HepG2 (cell line): Measurements from ENCODE around the gene TRIM5. TPM values are rescaled to one million over a fixed set of nuclear protein-coding genes. Genes with fewer than 3 reads are reported as not detected.

Experiments used
- ATAC-seq: fragments of 200-7000 bp; cut with Tn5 transposase; 3 replicates; pipeline ENCODE4 v1.9.1; 2020; ENCODE audit warnings: mild to moderate bottlenecking, moderate library complexity
- BruUV-seq: library from RNA; stranded (reverse); fragments of 400-500 nt; replicated peaks from 2 replicates; lab custom pipeline; 2021; lab: Mats Ljungman, UMichigan
- CTCF ChIA-PET: fragments of 300-600 bp; formaldehyde crosslinking; extraction: SDS; loops from one replicate; lab custom pipeline; 2021; ENCODE audit warnings: low total read pairs, inconsistent platforms, low intra/inter-chr PET ratio; lab: Yijun Ruan, JAX
- POLR2A ChIA-PET: fragments of 350-600 bp; sonication (Branson Sonifier 250); formaldehyde crosslinking; loops from one replicate; lab custom pipeline; 2020; ENCODE audit warnings: antibody characterized with exemption, inconsistent platforms; lab: Yijun Ruan, JAX
- DNase-seq: peaks from one replicate; pipeline ENCODE4 v3.0.0-alpha.2; 2015; ENCODE audit warnings: low spot score
- FAIRE-seq: peaks from 3 replicates; lab custom pipeline; 2011; peaks lifted over from hg19 to GRCh38; lab: Jason Lieb, UNC
- H2AFZ ChIP-seq: one replicate; pipeline ENCODE4 v1.6.1; 2011; ENCODE audit warnings: low read length, inconsistent platforms
- H3K27ac ChIP-seq: fragments of 300-600 bp; 3 replicates; pipeline ENCODE4 v1.8.0; 2011; ENCODE audit warnings: mixed run types, mild to moderate bottlenecking, mixed read lengths, low read length, inconsistent platforms; ENCODE audit not compliant: insufficient read depth; ENCODE audit errors: extremely low read length
- H3K27me3 ChIP-seq, 2 experiments: fragments of 200-600 bp in 1 of 2; 2 replicates in 1 of 2; 3 replicates in 1 of 2; pipeline versions ENCODE4 v1.6.0 to v1.8.0; 2011; ENCODE audit warnings: low read length in 2 of 2, mild to moderate bottlenecking in 2 of 2, moderate library complexity in 2 of 2, inconsistent platforms in 1 of 2; ENCODE audit not compliant: insufficient read depth in 2 of 2, control insufficient read depth in 1 of 2
- H3K36me3 ChIP-seq, 2 experiments: fragments of 200-600 bp in 1 of 2; replicated peaks in 1 of 2; 2 replicates in 1 of 2; 3 replicates in 1 of 2; pipeline versions ENCODE4 v1.5.1 to v1.8.0; 2011; ENCODE audit warnings: low read length in 2 of 2, inconsistent platforms in 1 of 2; ENCODE audit not compliant: insufficient read depth in 2 of 2, control insufficient read depth in 1 of 2
- H3K4me1 ChIP-seq: 2 replicates; pipeline ENCODE4 v1.5.1; 2012; ENCODE audit warnings: low read length, inconsistent platforms; ENCODE audit not compliant: insufficient read depth
- H3K4me2 ChIP-seq: 2 replicates; pipeline ENCODE4 v1.6.0; 2011; ENCODE audit warnings: low read depth, low read length, inconsistent platforms
- H3K4me3 ChIP-seq, 3 experiments: fragments of 200-600 bp in 1 of 3; sonication (generic), shearing (Covaris generic) in 1 of 3; replicated peaks in 1 of 3; 2 replicates each; pipeline ENCODE4 v1.5.1; 2011 to 2016; ENCODE audit warnings: low read length in 3 of 3, inconsistent platforms in 2 of 3, low read depth in 2 of 3, mild to moderate bottlenecking in 2 of 3, control low read depth in 1 of 3, mixed read lengths in 1 of 3; ENCODE audit not compliant: insufficient read depth in 1 of 3
- H3K79me2 ChIP-seq: one replicate; pipeline ENCODE4 v1.6.1; 2011; ENCODE audit warnings: low read length, inconsistent platforms; ENCODE audit not compliant: insufficient read depth
- H3K9ac ChIP-seq: 2 replicates; pipeline ENCODE4 v1.6.0; 2011; ENCODE audit warnings: mild to moderate bottlenecking, low read depth, low read length, inconsistent platforms; ENCODE audit not compliant: insufficient read depth
- H3K9me3 ChIP-seq: 2 replicates; pipeline ENCODE4 v1.5.1; 2012; ENCODE audit warnings: mild to moderate bottlenecking, low read length
- H4K20me1 ChIP-seq: 2 replicates; pipeline ENCODE4 v1.6.0; 2011; ENCODE audit warnings: inconsistent platforms, mild to moderate bottlenecking, low read length, moderate library complexity; ENCODE audit not compliant: insufficient read depth
- BORCS8-MEF2B ChIP-seq: sonication (generic); formaldehyde crosslinking; IDR thresholded peaks from 2 replicates; pipeline ENCODE4 v1.8.0; 2022; ENCODE audit warnings: mild to moderate bottlenecking, missing genetic modification reagents
- CEBPB ChIP-seq: IDR thresholded peaks from 2 replicates; pipeline ENCODE4 v1.6.1; 2011; ENCODE audit warnings: low read depth, low read length, improper control_type of control experiment, borderline replicate concordance
- E2F2 ChIP-seq: sonication (generic); formaldehyde crosslinking; IDR thresholded peaks from 2 replicates; pipeline ENCODE4 v1.4.0; 2020; ENCODE audit warnings: missing genetic modification reagents, borderline replicate concordance
- ETS1 ChIP-seq: sonication (generic); formaldehyde crosslinking; IDR thresholded peaks from 2 replicates; pipeline ENCODE4 v1.4.0; 2020; ENCODE audit warnings: missing genetic modification reagents
- EZH2 ChIP-seq: conservative IDR thresholded peaks from 2 replicates; pipeline ENCODE4 v1.6.1; 2012; ENCODE audit warnings: mild to moderate bottlenecking, low read depth, low read length, moderate library complexity
- KLF13 ChIP-seq: sonication (generic); formaldehyde crosslinking; IDR thresholded peaks from 2 replicates; pipeline ENCODE4 v1.4.0; 2020; ENCODE audit warnings: mild to moderate bottlenecking, missing genetic modification reagents
- NRL ChIP-seq: sonication (generic); formaldehyde crosslinking; IDR thresholded peaks from 2 replicates; pipeline ENCODE4 v1.5.0; 2020; ENCODE audit warnings: missing genetic modification reagents, mild to moderate bottlenecking, moderate library complexity, borderline replicate concordance
- TEF ChIP-seq: sonication (generic); formaldehyde crosslinking; IDR thresholded peaks from 2 replicates; pipeline ENCODE4 v1.5.0; 2020; ENCODE audit warnings: missing genetic modification reagents
- TRAFD1 ChIP-seq: sonication (generic); formaldehyde crosslinking; IDR thresholded peaks from 2 replicates; pipeline ENCODE4 v1.5.1; 2020; ENCODE audit warnings: missing genetic modification reagents, mild to moderate bottlenecking, borderline replicate concordance
- ZNF292 ChIP-seq: sonication (generic); formaldehyde crosslinking; IDR thresholded peaks from 2 replicates; pipeline ENCODE4 v1.8.1; 2022; ENCODE audit warnings: mild to moderate bottlenecking, low read depth, missing genetic modification reagents, borderline replicate concordance
- ZNF296 ChIP-seq: sonication (generic); formaldehyde crosslinking; conservative IDR thresholded peaks from 2 replicates; pipeline ENCODE4 v1.5.0; 2020; ENCODE audit warnings: mild to moderate bottlenecking, missing genetic modification reagents
- ZNF512 ChIP-seq: sonication (generic); formaldehyde crosslinking; IDR thresholded peaks from 2 replicates; pipeline ENCODE4 v1.4.0; 2020; ENCODE audit warnings: mild to moderate bottlenecking, missing genetic modification reagents
- WGBS: methylation state at CpG from one replicate; pipeline ENCODE4 v1.1.6; 2017; ENCODE audit warnings: low lambda C conversion rate; 5-methylcytosine and 5-hydroxymethylcytosine counted together
- in situ Hi-C: cut with HindIII; loops from 2 replicates; pipeline ENCODE4 v1.10.0; 2017; ENCODE audit warnings: low pct_unique_long_range_greater_than_20kb; ENCODE audit not compliant: extremely low pct_ligation_motif_present
- intact Hi-C: fragments of 100-400 bp; cut with micrococcal nuclease; formaldehyde crosslinking; loops from one replicate; pipeline ENCODE4 v1.10.0; 2022; ENCODE audit not compliant: unreplicated experiment
- polyA plus RNA-seq, 8 experiments: library from polyadenylated mRNA; depleted of rRNA in 3 of 8; stranded (reverse) in 7 of 8; unstranded in 1 of 8; fragments of >200 nt; fragmentation: Illumina TruSeq in 4 of 8; extraction: Trizol in 4 of 8; gene quantifications; 2 replicates each; pipeline versions ENCODE4 v1.2.1 to v1.2.3, GENCODE V29; 2011 to 2016; ENCODE audit warnings: low read depth in 4 of 8, missing spikeins in 1 of 8, mixed read lengths in 1 of 8; ENCODE audit not compliant: insufficient read depth in 1 of 8
- total RNA-seq, 5 experiments: library from RNA; depleted of rRNA; stranded (reverse); fragments of >200 nt; fragmentation: Illumina TruSeq; extraction: Trizol; gene quantifications; 2 replicates each; pipeline ENCODE4 v1.2.3, GENCODE V29; 2016; ENCODE audit warnings: low read depth in 1 of 5

Gene TRIM5
- total and polyA plus RNA-seq, 2 of the 13 experiments (the other 11 are each of a cell fraction or from before 2014, with no cell fraction given) = 7.8 to 13.1 TPM

- DNase-seq = no peak
- intact Hi-C loops (no loop called here), in situ Hi-C loops (no loop called here)
- Histone ChIP-seq H3K4me1 (no peaks in the 10 kb centered on the region), H3K36me3 (peaks cover 1 to 5% of the 10 kb centered on the region in 2 experiments; a peak in 2 of 5 replicates), H3K27ac (no peak overlapping the region), H3K4me2 (no peak overlapping the region), H3K9me3 (no peaks in the 10 kb centered on the region), H3K27me3 (no peaks in the 10 kb centered on the region), H3K4me3 (no peak overlapping the region), H3K79me2 (no peaks in the 10 kb centered on the region), H2AFZ (no peak overlapping the region), H3K9ac (no peak overlapping the region), H4K20me1 (no peaks in the 10 kb centered on the region)
- no peak for FAIRE-seq
- no peak for TF ChIP-seq TRAFD1
- TF ChIP-seq CEBPB = peak; percentile 76
- 89% methylated on average over 2 of the region's 2 CpGs for WGBS
- ChIA-PET CTCF (no interaction called here), POLR2A (no interaction called here)
- ATAC-seq = no peak
- BruUV-seq = no TSS peak
Measured at GRCh38 chr11:5663511-5663910, 21.4 kb downstream of the TRIM5 start.

- no peaks in the 10 kb centered on the region for H3K27me3 ChIP-seq
- H2AFZ ChIP-seq = no peak overlapping the region
- H3K4me3 ChIP-seq = no peak overlapping the region
- ChIA-PET CTCF (no interaction called here), POLR2A (no interaction called here)
- no peaks in the 10 kb centered on the region for H3K79me2 ChIP-seq
- ATAC-seq = peak; percentile 68
- H3K9me3 ChIP-seq = no peaks in the 10 kb centered on the region
- intact Hi-C loops = no loop called here
- no peak for DNase-seq
- WGBS = 16% methylated on average over 5 of the region's 5 CpGs
- no peak overlapping the region for H3K9ac ChIP-seq
- no TSS peak for BruUV-seq
- no peak overlapping the region for H3K27ac ChIP-seq
- H4K20me1 ChIP-seq = no peaks in the 10 kb centered on the region
- H3K4me2 ChIP-seq = no peak overlapping the region
- no peaks in the 10 kb centered on the region; a peak in 1 of 5 replicates for H3K36me3 ChIP-seq
- FAIRE-seq = no peak
- no peaks in the 10 kb centered on the region for H3K4me1 ChIP-seq
- in situ Hi-C loops = no loop called here
- no peak for TF ChIP-seq ZNF296 (CRISPR knock-in tag)
- TF ChIP-seq BORCS8-MEF2B (CRISPR knock-in tag) = no peak
- no peak for TF ChIP-seq TEF
- no peak for TF ChIP-seq E2F2 (CRISPR knock-in tag)
- no peak for TF ChIP-seq NRL (CRISPR knock-in tag)
- no peak for TF ChIP-seq KLF13
- TF ChIP-seq ZNF512 (CRISPR knock-in tag) = no peak
- TF ChIP-seq ETS1 (CRISPR knock-in tag) = no peak
- TF ChIP-seq EZH2 = no peak
- TF ChIP-seq ZNF292 (CRISPR knock-in tag) = no peak
Measured at GRCh38 chr11:5658318-5658717, 26.6 kb downstream of the TRIM5 start.
